LHCN-M2 (cell line): ENCODE results near the gene GADD45B. TPM values are rescaled to one million over a fixed set of nuclear protein-coding genes. Genes with fewer than 3 reads are reported as not detected.

ENCODE experiments used
- DNase-seq: peaks from one replicate; pipeline ENCODE4 v3.0.0-alpha.2; 2012; ENCODE audit warnings: low read depth
- polyA plus RNA-seq: library from polyadenylated mRNA; unstranded; fragments of >200 nt; gene quantifications from one replicate; pipeline ENCODE4 v1.2.1, GENCODE V29; 2012; ENCODE audit warnings: missing spikeins
- total RNA-seq: library from RNA; depleted of rRNA; stranded (reverse); fragments of >200 nt; gene quantifications from 2 replicates; pipeline ENCODE4 v1.2.3, GENCODE V29; 2014; rRNA removed

Gene GADD45B, protein sequence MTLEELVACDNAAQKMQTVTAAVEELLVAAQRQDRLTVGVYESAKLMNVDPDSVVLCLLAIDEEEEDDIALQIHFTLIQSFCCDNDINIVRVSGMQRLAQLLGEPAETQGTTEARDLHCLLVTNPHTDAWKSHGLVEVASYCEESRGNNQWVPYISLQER
- total RNA-seq = 42.6 and 49.8 TPM in 2 replicates
- 134 TPM for polyA plus RNA-seq

- DNase-seq = peak; percentile 97
Measured at GRCh38 chr19:2475702-2476450, at the start of gene GADD45B. Gene GADD45B (plus strand): TSS chr19:2476127. CDS start chr19:2476359, 232 bp downstream.

GRCh38 chr19:2426611-2427428 lies 49.1 kb upstream of the GADD45B start:
- DNase-seq = peak; percentile 45

GRCh38 chr19:2427429-2428320 lies 48.3 kb upstream of the GADD45B start, which contains the start of gene TIMM13:
Gene TIMM13 (minus strand): TSS chr19:2427586. CDS start chr19:2427533, 53 bp downstream.
- peak; percentile 92 for DNase-seq

- DNase-seq = no peak
Measured at GRCh38 chr19:2428321-2428690, 47.6 kb upstream of the GADD45B start.

- DNase-seq = no peak
Measured at GRCh38 chr19:2428756-2429711, 46.9 kb upstream of the GADD45B start.

DNA sequence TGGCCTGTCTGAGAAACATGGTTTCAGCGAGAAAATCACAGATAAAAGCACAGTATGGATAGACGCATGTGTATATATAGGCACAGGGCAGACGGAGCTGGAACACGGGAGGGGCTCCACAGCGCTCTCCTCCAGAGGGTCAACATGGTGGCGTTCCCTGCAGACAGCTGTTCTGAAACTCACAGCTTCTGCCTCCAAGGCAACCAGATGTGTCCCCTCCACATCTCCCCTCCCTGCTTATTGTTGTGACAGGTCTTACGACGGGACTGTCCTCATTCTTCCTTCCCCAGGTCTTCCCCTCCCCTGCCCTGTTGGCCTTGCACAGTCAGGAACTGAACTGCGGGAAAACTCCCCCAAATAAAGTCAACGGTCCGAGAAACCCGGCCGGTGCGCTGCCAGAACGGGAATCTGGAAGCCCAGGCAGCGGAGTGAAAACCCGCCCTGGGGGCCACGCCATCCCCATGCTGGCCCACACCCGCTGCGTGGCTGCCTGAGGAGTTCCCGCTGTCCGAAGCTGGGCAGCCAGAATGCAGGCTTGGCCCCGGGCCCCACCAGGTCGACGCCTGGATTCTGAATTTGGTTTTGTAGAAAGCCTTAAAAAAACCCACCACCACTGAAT lies 45.9 kb upstream of the GADD45B start:
- no peak for DNase-seq

DNA sequence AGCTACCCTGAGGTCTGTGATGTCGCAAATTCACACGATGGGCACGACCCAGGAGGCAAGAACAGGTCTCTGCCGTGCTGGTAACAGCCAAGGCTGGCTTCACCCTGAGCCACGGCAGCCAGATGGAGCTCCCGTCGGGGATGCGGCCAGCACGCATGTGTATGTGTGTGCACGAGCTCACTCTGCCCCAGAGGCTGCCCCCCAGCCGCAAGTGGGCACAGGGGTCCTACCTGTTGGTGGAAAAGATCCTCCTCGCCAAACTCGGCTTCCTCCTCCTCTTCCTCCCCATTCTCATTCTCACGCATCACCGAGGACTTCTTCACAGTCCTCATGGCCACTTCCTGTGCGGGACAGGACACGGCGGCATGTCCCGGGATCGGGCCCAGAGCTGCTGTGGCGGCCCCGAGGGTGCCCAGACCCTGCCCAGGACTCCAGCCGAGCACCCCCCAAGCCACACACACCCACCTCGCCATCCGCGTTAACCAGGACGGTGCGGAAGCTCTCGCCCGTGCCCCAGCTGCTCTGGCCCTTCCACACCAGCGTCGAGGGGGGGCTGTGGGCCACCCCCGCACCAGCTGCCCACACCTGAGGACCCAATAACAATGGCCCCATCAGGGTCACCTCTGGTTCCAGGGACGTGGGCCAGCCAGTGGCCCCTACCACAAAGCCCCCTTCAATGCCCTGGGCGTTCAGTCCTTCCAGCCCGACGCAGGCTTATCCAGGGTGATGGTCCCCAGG lies 44.4 kb upstream of the GADD45B start:
- DNase-seq = no peak

GRCh38 chr19:2432131-2432848 lies 43.6 kb upstream of the GADD45B start:
- DNase-seq = no peak

GRCh38 chr19:2433854-2434253 lies 42.1 kb upstream of the GADD45B start:
- no peak for DNase-seq

DNA sequence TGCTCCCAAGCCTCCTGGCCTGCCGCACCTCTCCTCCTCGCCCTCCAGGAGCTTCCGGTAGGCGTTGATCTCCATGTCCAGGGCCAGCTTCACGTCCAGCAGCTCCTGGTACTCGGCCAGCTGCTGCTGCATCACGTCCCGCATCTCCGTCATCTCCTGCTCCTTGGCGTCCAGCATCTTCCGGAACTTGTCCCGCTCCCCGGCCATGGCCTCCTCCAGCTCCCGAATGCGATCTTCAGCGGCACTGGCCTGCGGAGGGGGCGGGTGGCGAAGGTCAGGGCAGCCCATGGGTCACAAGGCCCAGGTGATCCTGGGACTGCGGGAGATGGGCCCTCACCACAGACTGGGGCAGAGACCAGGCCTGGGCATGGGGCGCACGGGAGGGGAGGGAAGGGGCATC lies 41.7 kb upstream of the GADD45B start:
- no peak for DNase-seq

- no peak for DNase-seq
Measured at GRCh38 chr19:2434721-2435265, 41.1 kb upstream of the GADD45B start.

- no peak for DNase-seq
Measured at GRCh38 chr19:2436384-2436783, 39.5 kb upstream of the GADD45B start.

DNA sequence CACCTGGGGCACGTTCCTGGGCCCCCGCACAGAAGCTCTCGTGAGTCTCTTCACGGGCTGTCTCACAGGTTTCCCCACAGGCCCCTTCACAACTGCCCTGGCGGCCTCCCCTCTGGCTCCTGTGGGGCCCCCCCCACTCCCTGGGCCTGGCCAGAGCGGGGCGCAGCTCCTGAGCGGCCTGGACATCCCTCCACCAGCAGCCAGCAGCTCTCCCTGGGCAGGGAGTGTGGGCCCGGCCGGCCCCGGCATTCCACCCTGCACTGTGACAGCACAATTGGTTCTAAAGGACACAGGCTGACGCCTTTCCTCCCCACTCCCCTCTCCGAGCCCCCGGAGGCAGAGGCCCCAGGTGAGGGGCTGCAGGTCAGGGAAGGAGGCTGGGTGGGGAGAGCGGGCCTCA lies 39.0 kb upstream of the GADD45B start:
- DNase-seq = no peak

DNA sequence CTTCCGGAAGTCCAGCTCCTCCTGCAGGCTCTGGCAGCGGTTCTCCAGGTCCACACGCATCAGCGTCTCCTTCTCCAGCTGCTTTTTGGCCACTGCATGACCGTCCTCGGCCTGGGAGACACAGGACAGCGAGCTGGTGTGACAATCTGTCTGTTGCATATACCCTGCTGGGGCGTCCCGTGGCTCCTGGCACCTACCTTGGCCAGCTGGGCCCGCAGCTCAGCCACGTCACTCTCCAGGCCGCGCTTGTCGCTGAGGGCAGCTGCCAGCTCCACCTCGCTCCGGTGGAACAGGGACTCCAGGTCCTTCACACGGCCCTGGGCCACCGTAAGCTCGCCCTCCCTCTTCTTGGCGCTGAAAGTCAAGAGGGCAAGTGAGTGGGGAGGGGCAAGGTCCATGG lies 37.7 kb upstream of the GADD45B start:
- DNase-seq = no peak

- DNase-seq = no peak
Measured at GRCh38 chr19:2440515-2440914, 35.4 kb upstream of the GADD45B start.

DNA sequence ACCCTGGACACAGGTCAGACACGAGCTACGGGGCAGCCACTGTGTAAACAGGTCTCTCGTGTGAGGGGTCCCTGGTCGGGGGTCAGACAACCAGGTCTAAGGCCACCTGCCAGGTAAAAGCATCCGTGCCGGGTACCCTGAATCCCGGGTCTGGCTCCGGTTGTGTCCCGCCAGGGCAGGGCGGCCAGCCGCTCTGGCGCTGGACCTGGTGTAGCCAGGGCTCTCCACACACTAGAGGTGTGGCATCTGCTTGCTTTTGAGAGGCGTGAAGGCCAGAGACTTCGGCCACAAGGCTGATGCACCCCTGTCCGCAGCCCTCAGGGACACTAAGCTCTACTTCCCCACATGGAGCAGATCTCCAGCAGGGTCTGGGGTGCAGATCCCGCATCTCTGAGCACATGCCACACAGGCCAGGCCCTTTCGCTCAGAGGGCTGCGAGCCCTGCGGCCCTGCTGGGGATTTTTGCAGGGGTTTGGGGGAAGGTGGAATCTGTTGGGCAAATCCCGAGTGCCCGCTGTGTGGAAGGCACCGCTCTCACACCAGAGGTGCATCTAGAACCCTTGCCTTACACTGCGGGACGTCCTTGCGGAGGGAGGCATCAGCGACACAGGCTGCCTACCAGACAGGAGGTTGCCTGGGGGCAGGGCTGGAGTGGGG lies 34.7 kb upstream of the GADD45B start:
- no peak for DNase-seq

GRCh38 chr19:2443116-2443784 lies 32.7 kb upstream of the GADD45B start:
- DNase-seq = no peak
